NT2/D1 (cell line): ENCODE measurements around the gene CATSPERE.
"Not testable (repeated sequence)": the region's sequence is repeated elsewhere in the genome, so short reads cannot be mapped to it uniquely, and the experiment has no call there.

Experiments used
- DNase-seq: peaks from one replicate; pipeline ENCODE4 v3.0.0-alpha.2; 2011; ENCODE audit warnings: low read depth, low spot score
- H3K27me3 ChIP-seq: 2 replicates; pipeline ENCODE4 v1.6.0; 2011; ENCODE audit warnings: mild to moderate bottlenecking; ENCODE audit not compliant: insufficient read length, insufficient read depth
- H3K36me3 ChIP-seq: 2 replicates; pipeline ENCODE4 v1.6.1; 2011; ENCODE audit warnings: mild to moderate bottlenecking, low read length, mixed read lengths; ENCODE audit not compliant: insufficient read depth, insufficient read length
- H3K4me1 ChIP-seq: 2 replicates; pipeline ENCODE4 v1.5.1; 2011; ENCODE audit not compliant: insufficient read depth, insufficient read length
- H3K4me3 ChIP-seq: 2 replicates; pipeline ENCODE4 v1.5.1; 2011; ENCODE audit warnings: low read depth; ENCODE audit not compliant: insufficient read length
- H3K9ac ChIP-seq: 2 replicates; pipeline ENCODE4 v1.6.0; 2011; ENCODE audit warnings: low read depth; ENCODE audit not compliant: insufficient read length
- H3K9me3 ChIP-seq: 2 replicates; pipeline ENCODE4 v1.5.1; 2011; ENCODE audit warnings: mild to moderate bottlenecking, low read length; ENCODE audit not compliant: insufficient read depth
- SUZ12 ChIP-seq: IDR thresholded peaks from 2 replicates; pipeline ENCODE4 v1.6.1; 2011; ENCODE audit not compliant: insufficient read length, insufficient read depth; ENCODE audit errors: extremely low read depth
- YY1 ChIP-seq: IDR thresholded peaks from 2 replicates; pipeline ENCODE4 v1.6.1; 2011; ENCODE audit not compliant: insufficient read length, insufficient read depth
- ZNF274 ChIP-seq: IDR thresholded peaks from 2 replicates; pipeline ENCODE4 v1.6.1; 2011; ENCODE audit warnings: mild to moderate bottlenecking, low read depth, low read length

Gene CATSPERE

DNA sequence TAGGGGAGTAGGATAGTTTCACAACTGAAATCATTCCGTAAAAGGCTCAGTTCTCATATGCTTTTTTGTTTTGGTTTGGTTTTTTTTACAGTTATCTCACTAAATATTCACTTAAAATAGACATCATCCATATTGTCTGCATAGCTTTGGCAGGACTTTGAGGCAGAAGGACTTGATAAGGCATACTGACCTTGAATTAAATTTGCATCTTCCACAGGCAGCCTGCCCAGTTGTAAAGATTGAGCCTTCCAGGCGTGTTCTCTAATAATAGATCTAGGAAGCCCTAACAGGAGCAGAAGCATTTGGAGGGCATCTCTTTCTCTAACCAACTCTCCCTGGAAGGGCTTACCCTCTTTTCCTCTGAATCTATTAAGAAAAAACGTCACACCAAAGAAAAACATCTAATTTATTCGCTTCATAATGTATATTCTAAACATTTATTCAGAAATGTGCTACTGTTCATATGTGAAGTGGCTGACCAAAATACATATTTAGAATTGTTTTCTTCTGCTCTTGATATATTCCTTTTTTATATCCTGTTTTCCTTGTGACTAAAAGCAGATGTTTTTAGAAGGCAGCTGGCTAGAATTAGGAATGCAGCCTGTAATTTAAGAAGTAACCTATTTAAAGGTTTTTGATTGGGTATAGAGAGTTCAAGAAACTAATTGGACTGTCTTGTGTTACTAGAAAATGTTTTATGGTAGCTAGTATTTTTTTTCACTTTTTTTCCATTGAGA lies 212.0 kb downstream of the CATSPERE start:
- H3K9ac ChIP-seq, result no peak overlapping the region
- H3K4me3 ChIP-seq, result no peak overlapping the region
- H3K36me3 ChIP-seq, result no peaks in the 10 kb centered on the region
- no peak for TF ChIP-seq SUZ12
- TF ChIP-seq ZNF274, result no peak
- TF ChIP-seq YY1, result no peak
- H3K27me3 ChIP-seq, result no peaks in the 10 kb centered on the region
- H3K9me3 ChIP-seq, result no peaks in the 10 kb centered on the region
- no peak for DNase-seq
- H3K4me1 ChIP-seq, result no peaks in the 10 kb centered on the region

GRCh38 chr1:244674446-244674845 lies 213.4 kb downstream of the CATSPERE start:
- no peak for DNase-seq
- H3K4me3 ChIP-seq, result no peak overlapping the region

GRCh38 chr1:244675167-244675566 lies 214.1 kb downstream of the CATSPERE start:
- H3K4me3 ChIP-seq, result no peak overlapping the region
- H3K9me3 ChIP-seq, result no peaks in the 10 kb centered on the region

More at GRCh38 chr1:244674446-244674845, 213.4 kb downstream of the CATSPERE start:
- Histone ChIP-seq H3K4me1 (no peaks in the 10 kb centered on the region), H3K9me3 (no peaks in the 10 kb centered on the region), H3K27me3 (no peaks in the 10 kb centered on the region), H3K36me3 (no peaks in the 10 kb centered on the region), H3K9ac (no peak overlapping the region)
- TF ChIP-seq SUZ12, result no peak
- TF ChIP-seq YY1, result no peak
- TF ChIP-seq ZNF274, result no peak

GRCh38 chr1:244678697-244679096 lies 217.6 kb downstream of the CATSPERE start:
- no peak for TF ChIP-seq YY1
- TF ChIP-seq ZNF274, result no peak
- no peak for TF ChIP-seq SUZ12
- Histone ChIP-seq H3K27me3 (no peaks in the 10 kb centered on the region), H3K4me3 (no peak overlapping the region), H3K36me3 (peaks cover 9% of the 10 kb centered on the region), H3K4me1 (no peaks in the 10 kb centered on the region), H3K9me3 (no peaks in the 10 kb centered on the region), H3K9ac (no peak overlapping the region)
- no peak for DNase-seq

More at GRCh38 chr1:244675167-244675566, 214.1 kb downstream of the CATSPERE start:
- H3K4me1 ChIP-seq, result no peaks in the 10 kb centered on the region
- no peak overlapping the region for H3K9ac ChIP-seq
- H3K27me3 ChIP-seq, result no peaks in the 10 kb centered on the region
- TF ChIP-seq SUZ12 (no peak), ZNF274 (no peak), YY1 (no peak)
- H3K36me3 ChIP-seq, result no peaks in the 10 kb centered on the region
- no peak for DNase-seq

DNA sequence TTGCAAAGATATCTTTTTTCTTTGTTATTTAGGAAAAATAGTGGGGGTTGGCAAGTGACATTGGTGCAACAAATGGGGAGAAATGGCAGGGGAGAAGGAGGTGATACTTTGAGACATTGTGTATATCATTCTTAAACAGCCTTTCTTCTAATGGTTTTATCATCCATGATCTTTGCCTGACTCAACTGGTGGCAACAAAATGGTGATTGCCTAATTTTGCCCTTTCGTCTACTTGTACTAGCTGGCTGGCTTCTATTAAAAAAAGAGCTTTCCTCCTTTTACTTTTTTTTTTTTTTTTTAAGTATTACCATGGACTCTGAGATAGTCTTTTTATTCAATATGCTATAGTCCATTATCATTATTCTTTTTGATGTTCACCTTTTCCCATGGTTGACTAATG lies 219.6 kb downstream of the CATSPERE start:
- TF ChIP-seq ZNF274 (no peak), SUZ12 (no peak), YY1 (no peak)
- H3K9me3 ChIP-seq, result no peaks in the 10 kb centered on the region
- no peak overlapping the region for H3K4me3 ChIP-seq
- no peak overlapping the region for H3K9ac ChIP-seq
- H3K27me3 ChIP-seq, result no peaks in the 10 kb centered on the region
- H3K4me1 ChIP-seq, result no peaks in the 10 kb centered on the region
- H3K36me3 ChIP-seq, result peaks cover 9% of the 10 kb centered on the region
- no peak for DNase-seq

DNA sequence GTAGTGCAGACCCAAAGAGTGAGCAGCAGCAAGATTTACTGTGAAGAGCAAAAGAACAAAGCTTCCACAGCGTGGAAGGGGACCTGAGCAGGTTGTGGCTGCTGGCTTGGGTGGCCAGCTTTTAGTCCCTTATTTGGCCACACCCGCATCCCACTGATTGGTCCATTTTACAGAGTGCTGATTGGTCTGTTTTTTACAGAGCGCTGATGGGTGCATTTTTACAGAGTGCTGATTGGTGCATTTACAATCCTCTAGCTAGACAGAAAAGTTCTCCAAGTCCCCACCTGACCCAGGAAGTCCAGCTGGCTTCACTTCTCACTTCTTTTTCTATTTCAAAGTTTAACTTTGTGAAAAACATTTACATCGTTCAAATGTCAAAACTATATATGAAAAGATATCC lies 221.0 kb downstream of the CATSPERE start:
- H3K4me1 ChIP-seq, DNase-seq, H3K9ac ChIP-seq, H3K4me3 ChIP-seq, H3K9me3 ChIP-seq, H3K27me3 ChIP-seq: not testable (repeated sequence)
- peaks cover 22% of the 10 kb centered on the region for H3K36me3 ChIP-seq
